NT2/D1 (cell line): ENCODE data around the gene SLC22A12.

Experiments used
- DNase-seq: peaks from one replicate; pipeline ENCODE4 v3.0.0-alpha.2; 2011; ENCODE audit warnings: low read depth, low spot score
- H3K27me3 ChIP-seq: 2 replicates; pipeline ENCODE4 v1.6.0; 2011; ENCODE audit warnings: mild to moderate bottlenecking; ENCODE audit not compliant: insufficient read length, insufficient read depth
- H3K36me3 ChIP-seq: 2 replicates; pipeline ENCODE4 v1.6.1; 2011; ENCODE audit warnings: mild to moderate bottlenecking, low read length, mixed read lengths; ENCODE audit not compliant: insufficient read depth, insufficient read length
- H3K4me1 ChIP-seq: 2 replicates; pipeline ENCODE4 v1.5.1; 2011; ENCODE audit not compliant: insufficient read depth, insufficient read length
- H3K4me3 ChIP-seq: 2 replicates; pipeline ENCODE4 v1.5.1; 2011; ENCODE audit warnings: low read depth; ENCODE audit not compliant: insufficient read length
- H3K9ac ChIP-seq: 2 replicates; pipeline ENCODE4 v1.6.0; 2011; ENCODE audit warnings: low read depth; ENCODE audit not compliant: insufficient read length
- H3K9me3 ChIP-seq: 2 replicates; pipeline ENCODE4 v1.5.1; 2011; ENCODE audit warnings: mild to moderate bottlenecking, low read length; ENCODE audit not compliant: insufficient read depth
- SUZ12 ChIP-seq: IDR thresholded peaks from 2 replicates; pipeline ENCODE4 v1.6.1; 2011; ENCODE audit not compliant: insufficient read length, insufficient read depth; ENCODE audit errors: extremely low read depth
- YY1 ChIP-seq: IDR thresholded peaks from 2 replicates; pipeline ENCODE4 v1.6.1; 2011; ENCODE audit not compliant: insufficient read length, insufficient read depth
- ZNF274 ChIP-seq: IDR thresholded peaks from 2 replicates; pipeline ENCODE4 v1.6.1; 2011; ENCODE audit warnings: mild to moderate bottlenecking, low read depth, low read length

SLC22A12 gene

DNA sequence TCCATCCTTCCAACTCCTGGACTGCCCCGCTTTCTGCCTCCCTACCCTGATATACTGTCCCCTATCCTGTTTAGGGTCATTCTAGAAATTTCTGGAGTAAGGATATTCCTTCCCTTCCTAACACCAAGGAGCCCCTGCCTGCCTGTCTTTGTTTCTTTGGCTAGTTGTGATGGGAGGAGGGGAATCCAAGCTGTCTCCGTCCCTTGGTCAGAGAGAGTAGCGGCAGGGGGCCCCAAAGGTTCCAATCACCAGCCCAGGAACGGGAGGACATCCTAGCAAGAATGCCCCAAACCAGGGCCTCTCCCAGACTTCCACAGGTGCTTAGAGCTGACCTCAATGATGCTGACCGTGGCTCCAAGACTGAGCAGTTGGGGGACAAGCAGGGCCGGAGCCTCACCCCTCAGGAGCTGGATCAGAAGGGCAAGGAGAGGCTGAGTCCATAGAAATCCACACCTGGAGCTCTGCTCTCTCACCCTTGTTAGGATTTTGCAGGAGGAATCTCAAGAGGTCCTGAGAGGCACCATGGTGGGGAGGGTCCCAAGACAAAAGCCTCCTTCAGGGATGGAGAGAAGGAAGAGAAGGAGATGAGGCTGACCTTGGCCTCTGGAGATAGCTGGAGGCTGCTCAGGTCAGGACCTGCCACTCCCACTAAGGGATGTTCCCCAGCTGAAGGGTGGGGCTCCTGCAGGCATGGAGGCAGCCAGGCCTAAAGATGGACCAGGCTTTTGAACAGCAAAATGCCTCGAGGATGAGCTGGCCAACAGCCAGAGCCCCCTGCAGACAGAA is 13.6 kb downstream of the SLC22A12 start:
- no peaks in the 10 kb centered on the region for H3K36me3 ChIP-seq
- TF ChIP-seq SUZ12 (no peak), ZNF274 (no peak), YY1 (no peak)
- no peak for DNase-seq
- no peak overlapping the region for H3K9ac ChIP-seq
- H3K4me3 ChIP-seq = no peak overlapping the region
- H3K9me3 ChIP-seq = no peaks in the 10 kb centered on the region
- H3K27me3 ChIP-seq = no peaks in the 10 kb centered on the region
- H3K4me1 ChIP-seq = peaks cover 17% of the 10 kb centered on the region

- DNase-seq = no peak
- Histone ChIP-seq H3K4me1 (peaks cover 14% of the 10 kb centered on the region), H3K9ac (no peak overlapping the region), H3K27me3 (no peaks in the 10 kb centered on the region), H3K36me3 (no peaks in the 10 kb centered on the region), H3K4me3 (no peak overlapping the region), H3K9me3 (no peaks in the 10 kb centered on the region)
- TF ChIP-seq SUZ12 = no peak
- no peak for TF ChIP-seq ZNF274
- TF ChIP-seq YY1 = no peak
Measured at GRCh38 chr11:64605244-64605560, 14.2 kb downstream of the SLC22A12 start.

GRCh38 chr11:64605656-64606585 is 14.9 kb downstream of the SLC22A12 start:
- no peaks in the 10 kb centered on the region for H3K27me3 ChIP-seq
- DNase-seq = no peak
- peaks cover 14% of the 10 kb centered on the region for H3K4me1 ChIP-seq
- H3K36me3 ChIP-seq = no peaks in the 10 kb centered on the region
- H3K4me3 ChIP-seq = no peak overlapping the region
- H3K9me3 ChIP-seq = no peaks in the 10 kb centered on the region
- TF ChIP-seq SUZ12 (no peak), YY1 (no peak)
- no peak overlapping the region for H3K9ac ChIP-seq

- Histone ChIP-seq H3K27me3 (no peaks in the 10 kb centered on the region), H3K4me1 (peaks cover 14% of the 10 kb centered on the region)
- TF ChIP-seq ZNF274 (no peak), SUZ12 (no peak), YY1 (no peak)
Measured at GRCh38 chr11:64606796-64607380, 15.9 kb downstream of the SLC22A12 start.

GRCh38 chr11:64607381-64607985 is 16.5 kb downstream of the SLC22A12 start:
- Histone ChIP-seq H3K9ac (no peak overlapping the region), H3K4me3 (no peak overlapping the region), H3K9me3 (no peaks in the 10 kb centered on the region), H3K4me1 (peaks cover 14% of the 10 kb centered on the region), H3K27me3 (no peaks in the 10 kb centered on the region), H3K36me3 (no peaks in the 10 kb centered on the region)
- DNase-seq = no peak
- TF ChIP-seq SUZ12 (no peak), YY1 (no peak), ZNF274 (no peak)

More at GRCh38 chr11:64606796-64607380, 15.9 kb downstream of the SLC22A12 start:
- Histone ChIP-seq H3K36me3 (no peaks in the 10 kb centered on the region), H3K9me3 (no peaks in the 10 kb centered on the region), H3K4me3 (no peak overlapping the region), H3K9ac (no peak overlapping the region)
- DNase-seq = no peak

GRCh38 chr11:64608046-64608445 is 17.0 kb downstream of the SLC22A12 start:
- Histone ChIP-seq H3K36me3 (no peaks in the 10 kb centered on the region), H3K9me3 (no peaks in the 10 kb centered on the region), H3K9ac (no peak overlapping the region), H3K27me3 (no peaks in the 10 kb centered on the region), H3K4me3 (no peak overlapping the region), H3K4me1 (peaks cover 14% of the 10 kb centered on the region)
- DNase-seq = no peak
- TF ChIP-seq ZNF274 = no peak
- no peak for TF ChIP-seq YY1
- no peak for TF ChIP-seq SUZ12
